HL-60 (cell line): Measurements from ENCODE around the gene TMEM72.

Source experiments
- DNase-seq, 2 experiments: peaks; one replicate each; pipeline ENCODE4 v3.0.0-alpha.2; 2010 to 2020; ENCODE audit warnings: low read depth in 1 of 2, low spot score in 1 of 2
- H3K27ac ChIP-seq: fragments of 250-450 bp; sonication (Bioruptor Pico); replicated peaks from 2 replicates; pipeline ENCODE4 v1.5.1; 2020; ENCODE audit warnings: mild to moderate bottlenecking, moderate library complexity
- H3K27me3 ChIP-seq: fragments of 250-450 bp; sonication (Bioruptor Pico); 2 replicates; pipeline ENCODE4 v1.5.1; 2021; ENCODE audit warnings: mild to moderate bottlenecking, moderate library complexity; ENCODE audit not compliant: insufficient read depth, poor library complexity, severe bottlenecking
- H3K4me3 ChIP-seq: replicated peaks from 2 replicates; pipeline ENCODE4 v1.5.1; 2011; ENCODE audit warnings: mild to moderate bottlenecking, control low read depth, low read length; ENCODE audit not compliant: insufficient read depth
- GABPA ChIP-seq: IDR thresholded peaks from 2 replicates; pipeline ENCODE4 v1.6.1; 2012; ENCODE audit warnings: low read depth
- POLR2AphosphoS5 ChIP-seq: IDR thresholded peaks from 2 replicates; pipeline ENCODE4 v1.6.1; 2012; ENCODE audit warnings: low read depth
- REST ChIP-seq: IDR thresholded peaks from 2 replicates; pipeline ENCODE4 v1.6.1; 2012; ENCODE audit warnings: low read depth; ENCODE audit not compliant: insufficient replicate concordance
- SPI1 ChIP-seq: IDR thresholded peaks from 2 replicates; pipeline ENCODE4 v1.6.1; 2012; ENCODE audit warnings: low read depth, mild to moderate bottlenecking, borderline replicate concordance
- TF ChIP-seq, protein P1 (sequence below): IDR thresholded peaks from one replicate; pipeline ENCODE4 v1.5.1; 2011; ENCODE audit warnings: low read length, control low read depth, inconsistent platforms; ENCODE audit not compliant: insufficient read depth

The TMEM72 gene

GRCh38 chr10:44916429-44916828 is 5.3 kb downstream of the TMEM72 start:
- H3K4me3 ChIP-seq, result no peak overlapping the region
- DNase-seq, result no peak
- no peak overlapping the region for H3K27ac ChIP-seq
- TF ChIP-seq, protein P1, sequence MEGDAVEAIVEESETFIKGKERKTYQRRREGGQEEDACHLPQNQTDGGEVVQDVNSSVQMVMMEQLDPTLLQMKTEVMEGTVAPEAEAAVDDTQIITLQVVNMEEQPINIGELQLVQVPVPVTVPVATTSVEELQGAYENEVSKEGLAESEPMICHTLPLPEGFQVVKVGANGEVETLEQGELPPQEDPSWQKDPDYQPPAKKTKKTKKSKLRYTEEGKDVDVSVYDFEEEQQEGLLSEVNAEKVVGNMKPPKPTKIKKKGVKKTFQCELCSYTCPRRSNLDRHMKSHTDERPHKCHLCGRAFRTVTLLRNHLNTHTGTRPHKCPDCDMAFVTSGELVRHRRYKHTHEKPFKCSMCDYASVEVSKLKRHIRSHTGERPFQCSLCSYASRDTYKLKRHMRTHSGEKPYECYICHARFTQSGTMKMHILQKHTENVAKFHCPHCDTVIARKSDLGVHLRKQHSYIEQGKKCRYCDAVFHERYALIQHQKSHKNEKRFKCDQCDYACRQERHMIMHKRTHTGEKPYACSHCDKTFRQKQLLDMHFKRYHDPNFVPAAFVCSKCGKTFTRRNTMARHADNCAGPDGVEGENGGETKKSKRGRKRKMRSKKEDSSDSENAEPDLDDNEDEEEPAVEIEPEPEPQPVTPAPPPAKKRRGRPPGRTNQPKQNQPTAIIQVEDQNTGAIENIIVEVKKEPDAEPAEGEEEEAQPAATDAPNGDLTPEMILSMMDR, result no peak
- TF ChIP-seq REST (no peak), GABPA (no peak), SPI1 (no peak), POLR2AphosphoS5 (no peak)
- no peaks in the 10 kb centered on the region for H3K27me3 ChIP-seq

GRCh38 chr10:44917848-44918247 is 6.7 kb downstream of the TMEM72 start:
- H3K4me3 ChIP-seq, result no peak overlapping the region
- no peak for DNase-seq
- H3K27me3 ChIP-seq, result no peaks in the 10 kb centered on the region
- TF ChIP-seq GABPA, result no peak
- TF ChIP-seq POLR2AphosphoS5, result no peak
- TF ChIP-seq, protein P1, result no peak
- no peak for TF ChIP-seq REST
- no peak for TF ChIP-seq SPI1
- no peak overlapping the region for H3K27ac ChIP-seq

GRCh38 chr10:44920252-44920651 is 9.1 kb downstream of the TMEM72 start:
- no peaks in the 10 kb centered on the region for H3K27me3 ChIP-seq
- no peak for DNase-seq
- no peak overlapping the region for H3K27ac ChIP-seq
- no peak for TF ChIP-seq GABPA
- no peak for TF ChIP-seq SPI1
- TF ChIP-seq REST, result no peak
- TF ChIP-seq POLR2AphosphoS5, result no peak
- TF ChIP-seq, protein P1, result no peak
- no peak overlapping the region for H3K4me3 ChIP-seq
